Calu3 (cell line): ENCODE results near the gene PARD3. TPM values are rescaled to one million over a fixed set of nuclear protein-coding genes. Genes with fewer than 3 reads are reported as not detected.

Source experiments
- BruUV-seq: library from RNA; stranded (reverse); fragments of 400-500 nt; replicated peaks from 2 replicates; lab custom pipeline; 2021; lab: Mats Ljungman, UMichigan
- CTCF ChIA-PET: fragments of 300-600 bp; sonication (Branson Sonifier 250); formaldehyde crosslinking; loops from one replicate; lab custom pipeline; 2022; ENCODE audit warnings: antibody characterized with exemption; lab: Charles Lee
- DNase-seq: peaks from one replicate; pipeline ENCODE4 v3.0.0; 2022
- H3K27ac Mint-ChIP-seq: one replicate; pipeline ENCODE4 v1.8.0; 2022; ENCODE audit warnings: mixed read lengths; ENCODE audit not compliant: unreplicated experiment
- H3K27me3 Mint-ChIP-seq: one replicate; pipeline ENCODE4 v1.8.0; 2022; ENCODE audit warnings: mixed read lengths; ENCODE audit not compliant: unreplicated experiment
- H3K36me3 Mint-ChIP-seq: one replicate; pipeline ENCODE4 v1.8.0; 2022; ENCODE audit warnings: mild to moderate bottlenecking, moderate library complexity, mixed read lengths; ENCODE audit not compliant: insufficient read depth, unreplicated experiment
- H3K4me1 Mint-ChIP-seq: one replicate; pipeline ENCODE4 v1.8.0; 2022; ENCODE audit warnings: mild to moderate bottlenecking, low read depth, mixed read lengths; ENCODE audit not compliant: unreplicated experiment
- H3K4me3 Mint-ChIP-seq: one replicate; pipeline ENCODE4 v1.8.0; 2022; ENCODE audit warnings: mild to moderate bottlenecking, low read depth, moderate library complexity, mixed read lengths; ENCODE audit not compliant: unreplicated experiment
- H3K9me3 Mint-ChIP-seq: one replicate; pipeline ENCODE4 v1.8.0; 2022; ENCODE audit warnings: low read depth, mixed read lengths; ENCODE audit not compliant: unreplicated experiment
- intact Hi-C: fragments of 100-400 bp; cut with micrococcal nuclease; formaldehyde crosslinking; loops from one replicate; pipeline ENCODE4 v1.10.0; 2022; ENCODE audit not compliant: unreplicated experiment
- total RNA-seq: library from RNA; stranded (reverse); gene quantifications from 2 replicates; pipeline ENCODE4 v1.2.3, GENCODE V29; 2022
- TF ChIP-seq, protein P1 (sequence below): fragments of 200-600 bp; IDR thresholded peaks from one replicate; pipeline ENCODE4 v1.8.0; 2022; ENCODE audit warnings: antibody characterized with exemption; ENCODE audit not compliant: unreplicated experiment

PARD3 gene
- total RNA-seq, 1 experiment from 2014 or later, result 62.4 TPM

GRCh38 chr10:34135515-34135914 is 679.6 kb downstream of the PARD3 start:
- CTCF ChIA-PET, result no interaction called here
- Mint-ChIP-seq H3K27ac (no peak overlapping the region), H3K4me3 (no peak overlapping the region), H3K27me3 (no peaks in the 10 kb centered on the region), H3K36me3 (no peaks in the 10 kb centered on the region), H3K4me1 (no peaks in the 10 kb centered on the region), H3K9me3 (no peaks in the 10 kb centered on the region)
- intact Hi-C loops, result no loop called here
- DNase-seq, result no peak
- no TSS peak for BruUV-seq
- TF ChIP-seq, protein P1, sequence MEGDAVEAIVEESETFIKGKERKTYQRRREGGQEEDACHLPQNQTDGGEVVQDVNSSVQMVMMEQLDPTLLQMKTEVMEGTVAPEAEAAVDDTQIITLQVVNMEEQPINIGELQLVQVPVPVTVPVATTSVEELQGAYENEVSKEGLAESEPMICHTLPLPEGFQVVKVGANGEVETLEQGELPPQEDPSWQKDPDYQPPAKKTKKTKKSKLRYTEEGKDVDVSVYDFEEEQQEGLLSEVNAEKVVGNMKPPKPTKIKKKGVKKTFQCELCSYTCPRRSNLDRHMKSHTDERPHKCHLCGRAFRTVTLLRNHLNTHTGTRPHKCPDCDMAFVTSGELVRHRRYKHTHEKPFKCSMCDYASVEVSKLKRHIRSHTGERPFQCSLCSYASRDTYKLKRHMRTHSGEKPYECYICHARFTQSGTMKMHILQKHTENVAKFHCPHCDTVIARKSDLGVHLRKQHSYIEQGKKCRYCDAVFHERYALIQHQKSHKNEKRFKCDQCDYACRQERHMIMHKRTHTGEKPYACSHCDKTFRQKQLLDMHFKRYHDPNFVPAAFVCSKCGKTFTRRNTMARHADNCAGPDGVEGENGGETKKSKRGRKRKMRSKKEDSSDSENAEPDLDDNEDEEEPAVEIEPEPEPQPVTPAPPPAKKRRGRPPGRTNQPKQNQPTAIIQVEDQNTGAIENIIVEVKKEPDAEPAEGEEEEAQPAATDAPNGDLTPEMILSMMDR, result no peak

DNA sequence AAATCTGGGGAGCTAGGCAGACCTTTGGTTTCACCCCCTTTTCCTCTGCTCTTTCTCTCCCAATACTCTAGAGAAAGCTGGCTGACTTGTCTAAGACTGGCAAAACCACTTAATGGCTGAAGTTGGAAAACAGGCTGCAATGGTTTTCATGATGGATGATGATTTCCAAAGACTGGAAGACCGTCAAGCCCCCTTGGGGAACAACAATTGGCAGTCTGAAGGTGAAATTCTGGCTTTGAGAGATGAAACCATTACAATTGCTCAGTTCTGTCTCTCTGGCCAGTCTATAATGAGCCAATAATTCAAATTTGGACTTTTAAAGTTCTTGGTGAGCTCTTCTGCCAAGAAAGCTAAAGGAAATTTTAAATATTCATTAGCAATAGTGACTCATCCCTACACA is 680.5 kb downstream of the PARD3 start:
- Mint-ChIP-seq H3K36me3 (no peaks in the 10 kb centered on the region), H3K27me3 (no peaks in the 10 kb centered on the region), H3K4me3 (no peak overlapping the region), H3K9me3 (peaks cover 6% of the 10 kb centered on the region), H3K27ac (no peak overlapping the region), H3K4me1 (no peaks in the 10 kb centered on the region)
- DNase-seq, result no peak
- intact Hi-C loops, result no loop called here
- CTCF ChIA-PET, result no interaction called here
- TF ChIP-seq, protein P1, result no peak
- BruUV-seq, result no TSS peak

- DNase-seq, result no peak
- BruUV-seq, result no TSS peak
- peaks cover 6% of the 10 kb centered on the region for H3K9me3 Mint-ChIP-seq
- H3K27ac Mint-ChIP-seq, result no peak overlapping the region
- intact Hi-C loops, result no loop called here
- H3K4me3 Mint-ChIP-seq, result no peak overlapping the region
- CTCF ChIA-PET, result no interaction called here
- TF ChIP-seq, protein P1, result no peak
- H3K27me3 Mint-ChIP-seq, result no peaks in the 10 kb centered on the region
- H3K36me3 Mint-ChIP-seq, result no peaks in the 10 kb centered on the region
- no peaks in the 10 kb centered on the region for H3K4me1 Mint-ChIP-seq
These were observed 681.7 kb downstream of the PARD3 start for GRCh38 chr10:34133406-34133805.

- DNase-seq, result no peak
- CTCF ChIA-PET, result no interaction called here
- Mint-ChIP-seq H3K4me1 (no peaks in the 10 kb centered on the region), H3K27me3 (no peaks in the 10 kb centered on the region), H3K27ac (no peak overlapping the region), H3K9me3 (peaks cover 6% of the 10 kb centered on the region), H3K4me3 (no peak overlapping the region), H3K36me3 (no peaks in the 10 kb centered on the region)
- no TSS peak for BruUV-seq
- TF ChIP-seq, protein P1, result no peak
- intact Hi-C loops, result no loop called here
These were observed 683.9 kb downstream of the PARD3 start for GRCh38 chr10:34131152-34131551.
